ENCODE measurements around the gene TEX13D. TPM values are rescaled to one million over a fixed set of nuclear protein-coding genes. Genes with fewer than 3 reads are reported as not detected.

Gene TEX13D
- total and polyA plus RNA-seq, 2 of the 8 experiments (the other 6 are each of a cell fraction or from before 2014, with no cell fraction given) = 0.03 to 0.07 TPM

Small RNAs within 50 kb of the gene (small RNA-seq; reads per million reads assigned to genes)
- not detected for gene AL022718.1 (ENCODE audit: insufficient read depth)

Other genes starting within 250 kb of the TEX13D start
- gene SH2D1A, start 13.9 kb downstream of the TEX13D start, total RNA-seq (2021; fragmentation: NEBNext Ultra II Directional; extraction: Animal tissue kit (Norgen Biotek cat#: 25700)) = not detected in 2 replicates
- gene SH2D1A, start 13.9 kb downstream of the TEX13D start, polyA plus RNA-seq (2011; rRNA removed) = not detected in 2 replicates